ENCODE measurements around the gene GYPC.

DNA sequence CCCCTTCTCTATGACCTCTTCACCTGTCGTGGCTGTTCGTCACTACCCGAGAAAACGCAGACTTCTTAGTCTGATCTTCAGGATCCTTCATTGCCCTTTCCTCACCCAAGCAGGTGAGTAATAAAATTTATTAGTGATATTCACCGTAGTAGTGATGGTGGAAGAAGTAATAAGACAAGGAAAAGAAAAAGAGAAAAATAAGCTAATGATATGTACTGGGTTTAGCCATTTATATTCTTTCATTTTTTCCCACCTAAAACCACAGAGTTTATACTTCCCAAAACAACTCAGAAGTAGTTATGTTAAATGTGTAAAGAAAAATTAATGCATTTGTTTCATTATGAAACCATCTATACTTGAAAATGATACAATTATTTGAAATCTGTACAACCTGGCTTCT lies 19.7 kb downstream of the GYPC start:
- TF ChIP-seq YY1 (IDR thresholded peaks at IDR 0.05; ENCODE audit: insufficient read depth, insufficient read length): no peak
- TF ChIP-seq SUZ12 (IDR thresholded peaks at IDR 0.05; ENCODE audit: extremely low read depth, insufficient read depth, insufficient read length): no peak
